Measurements from ENCODE around the gene SERPINB12. TPM values are rescaled to one million over a fixed set of nuclear protein-coding genes. Genes with fewer than 3 reads are reported as not detected.

SERPINB12 gene
- total RNA-seq (2022; extraction: Qiagen RNA extraction; ENCODE audit: low read depth): not detected in 5 replicates

GRCh38 chr18:63542069-63542468, at the start of gene SERPINB12:
SERPINB12 (plus strand) TSS chr18:63542369; CDS start chr18:63556160, 13,791 bp downstream.

GRCh38 chr18:63586966-63587365, 44.8 kb downstream of the SERPINB12 start, which contains the start of gene SERPINB13:
SERPINB13 (plus strand) TSS chr18:63587343; CDS start chr18:63588668, 1,325 bp downstream.

Other genes starting within 250 kb of the SERPINB12 start
- 0.52 to 0.73 TPM (median 0.58 TPM) in 5 replicates for gene BCL2, start 222.6 kb upstream of the SERPINB12 start, total RNA-seq (2022; extraction: Qiagen RNA extraction; ENCODE audit: low read depth)
- gene KDSR, start 175.2 kb upstream of the SERPINB12 start, total RNA-seq (2022; extraction: Qiagen RNA extraction; ENCODE audit: low read depth): 35.9 to 46.2 TPM (median 37.6 TPM) in 5 replicates
- gene VPS4B, start 119.9 kb upstream of the SERPINB12 start, total RNA-seq (2022; extraction: Qiagen RNA extraction; ENCODE audit: low read depth): 19.7 to 25.0 TPM (median 20.9 TPM) in 5 replicates
- gene SERPINB5, start 65.4 kb upstream of the SERPINB12 start, total RNA-seq (2022; extraction: Qiagen RNA extraction; ENCODE audit: low read depth): 0.07 to 0.16 TPM (median 0.10 TPM) in 4 of 5 replicates, not detected in the other
- not detected in 5 replicates for gene SERPINB13, start 45.0 kb downstream of the SERPINB12 start, total RNA-seq (2022; extraction: Qiagen RNA extraction; ENCODE audit: low read depth)
- 0.16 to 0.26 TPM (median 0.20 TPM) in 5 replicates for gene SERPINB4, start 101.9 kb downstream of the SERPINB12 start, total RNA-seq (2022; extraction: Qiagen RNA extraction; ENCODE audit: low read depth)
- 0.09 to 0.26 TPM (median 0.17 TPM) in 4 of 5 replicates, not detected in the other for gene SERPINB3, start 119.5 kb downstream of the SERPINB12 start, total RNA-seq (2022; extraction: Qiagen RNA extraction; ENCODE audit: low read depth)
- gene SERPINB11, start 160.6 kb downstream of the SERPINB12 start, total RNA-seq (2022; extraction: Qiagen RNA extraction; ENCODE audit: low read depth): 0.11 TPM in 1 of 5 replicates, not detected in the others
- 1.7 to 3.3 TPM (median 2.8 TPM) in 5 replicates for gene SERPINB7, start 233.0 kb downstream of the SERPINB12 start, total RNA-seq (2022; extraction: Qiagen RNA extraction; ENCODE audit: low read depth)

Data from A549 treated with CpdA at 1 μM for 4 hours (cell line).